ENCODE results near the gene APOBEC3F.
"Not testable (repeated sequence)": the region's sequence is repeated elsewhere in the genome, so short reads cannot be mapped to it uniquely, and the experiment has no call there.

APOBEC3F gene

GRCh38 chr22:39028281-39028680 is 12.4 kb upstream of the APOBEC3F start:
- no peak for DNase-seq

DNA sequence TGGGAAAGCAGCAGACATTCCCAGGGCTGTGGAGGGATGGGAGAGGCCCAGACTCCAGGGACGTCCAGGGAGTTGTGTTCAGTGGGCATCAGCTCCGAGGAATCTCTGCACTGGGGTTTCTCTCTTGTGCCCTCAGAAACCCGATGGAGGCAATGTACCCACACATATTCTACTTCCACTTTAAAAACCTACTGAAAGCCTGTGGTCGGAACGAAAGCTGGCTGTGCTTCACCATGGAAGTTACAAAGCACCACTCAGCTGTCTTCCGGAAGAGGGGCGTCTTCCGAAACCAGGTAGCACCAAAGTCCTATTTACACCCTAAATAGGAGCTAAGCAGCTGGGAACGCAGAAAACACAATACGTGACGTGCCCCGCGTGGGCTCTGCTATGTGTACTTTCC is 11.4 kb upstream of the APOBEC3F start:
- DNase-seq: no peak

- DNase-seq: no peak
Measured at GRCh38 chr22:39030705-39031104, 10.0 kb upstream of the APOBEC3F start.

DNA sequence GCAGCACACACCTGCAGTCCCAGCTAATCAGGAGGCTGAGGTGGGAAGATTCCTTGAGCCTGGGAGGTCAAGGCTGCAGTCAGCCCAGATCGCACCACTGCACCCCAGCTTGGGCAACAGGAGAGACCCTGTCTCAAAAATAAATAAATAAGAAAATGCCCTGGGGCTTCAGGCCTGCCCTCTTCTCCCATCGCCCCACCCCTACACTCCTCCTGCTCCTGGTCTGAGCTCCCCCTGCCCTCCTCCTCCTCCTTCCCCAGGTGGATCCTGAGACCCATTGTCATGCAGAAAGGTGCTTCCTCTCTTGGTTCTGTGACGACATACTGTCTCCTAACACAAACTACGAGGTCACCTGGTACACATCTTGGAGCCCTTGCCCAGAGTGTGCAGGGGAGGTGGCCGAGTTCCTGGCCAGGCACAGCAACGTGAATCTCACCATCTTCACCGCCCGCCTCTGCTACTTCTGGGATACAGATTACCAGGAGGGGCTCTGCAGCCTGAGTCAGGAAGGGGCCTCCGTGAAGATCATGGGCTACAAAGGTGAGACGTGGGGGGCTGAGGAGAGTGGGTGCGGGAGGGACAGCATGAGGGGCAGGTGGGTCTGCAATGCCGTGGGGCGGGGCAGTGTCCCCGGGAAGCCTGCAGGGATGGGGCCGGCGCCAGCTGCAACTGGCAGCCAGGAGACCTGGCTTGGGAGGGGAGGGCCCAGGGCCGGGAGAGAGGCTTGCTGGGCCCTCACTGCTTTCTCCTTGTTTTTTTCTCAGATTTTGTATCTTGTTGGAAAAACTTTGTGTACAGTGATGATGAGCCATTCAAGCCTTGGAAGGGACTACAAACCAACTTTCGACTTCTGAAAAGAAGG is 9.0 kb upstream of the APOBEC3F start:
- DNase-seq: not testable (repeated sequence)

- not testable (repeated sequence) for DNase-seq
Measured at GRCh38 chr22:39037071-39037470, 3.6 kb upstream of the APOBEC3F start.

- no peak for DNase-seq
Measured at GRCh38 chr22:39039306-39040126, 1.1 kb upstream of the APOBEC3F start.

GRCh38 chr22:39040155-39040537 is 518 bp upstream of the APOBEC3F start:
- DNase-seq: not testable (repeated sequence)

DNA sequence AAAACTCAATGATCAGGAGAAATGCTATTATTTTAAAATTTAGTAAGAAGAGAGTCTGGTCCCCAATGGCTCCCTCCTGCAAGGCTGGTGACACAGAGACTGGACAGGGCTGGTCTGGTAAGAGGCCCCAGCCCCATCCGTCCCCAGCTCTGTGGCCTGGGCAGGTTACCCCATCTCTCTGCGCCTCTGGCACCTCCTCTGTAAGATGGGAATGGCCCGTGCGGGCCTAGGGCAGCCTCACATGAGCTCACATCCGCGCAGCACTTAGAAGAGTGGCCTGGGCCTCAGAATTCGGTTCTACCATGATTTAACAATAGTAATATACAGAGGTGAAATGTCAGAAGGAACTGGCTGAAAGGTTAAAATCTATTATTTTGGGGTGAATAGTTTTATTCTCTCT is 1.2 kb downstream of the APOBEC3F start:
- DNase-seq: no peak

DNA sequence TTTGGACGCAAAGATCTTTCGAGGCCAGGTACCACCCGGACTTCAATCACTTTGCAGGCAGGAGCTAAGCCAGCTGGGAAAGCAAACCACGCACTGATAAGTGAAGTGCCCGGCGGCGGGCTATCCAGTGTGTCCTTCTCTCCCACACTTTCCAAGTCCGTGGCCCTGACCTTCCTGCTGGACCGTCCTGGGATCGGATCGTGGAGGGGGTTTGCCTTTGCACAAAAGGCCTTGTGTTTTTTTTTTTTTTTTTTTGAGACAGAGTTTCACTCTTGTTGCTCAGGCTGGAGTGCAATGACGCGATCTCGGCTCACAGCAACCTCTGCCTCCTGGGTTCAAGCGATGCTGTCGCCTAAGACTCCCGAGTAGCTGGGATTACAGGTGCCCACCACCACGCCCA is 2.4 kb downstream of the APOBEC3F start:
- not testable (repeated sequence) for DNase-seq

- not testable (repeated sequence) for DNase-seq
Measured at GRCh38 chr22:39045136-39045535, 4.5 kb downstream of the APOBEC3F start.

DNA sequence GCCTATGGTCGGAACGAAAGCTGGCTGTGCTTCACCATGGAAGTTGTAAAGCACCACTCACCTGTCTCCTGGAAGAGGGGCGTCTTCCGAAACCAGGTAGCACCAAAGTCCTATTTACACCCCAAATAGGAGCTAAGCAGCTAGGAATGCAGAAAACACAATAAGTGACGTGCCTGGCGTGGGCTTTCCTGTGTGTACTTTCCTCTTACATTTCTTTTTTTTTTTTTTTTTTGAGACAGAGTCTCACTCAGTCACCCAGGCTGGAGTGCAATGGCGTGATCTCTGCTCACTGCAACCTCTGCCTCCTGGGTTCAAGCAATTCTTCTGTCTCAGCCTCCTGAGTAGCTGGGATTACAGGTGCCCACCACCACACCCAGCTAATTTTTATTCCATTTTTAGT is 8.8 kb downstream of the APOBEC3F start:
- DNase-seq: not testable (repeated sequence)

- not testable (repeated sequence) for DNase-seq
Measured at GRCh38 chr22:39051844-39052495, 11.3 kb downstream of the APOBEC3F start.

- no peak for DNase-seq
Measured at GRCh38 chr22:39055658-39056057, 15.0 kb downstream of the APOBEC3F start.

DNA sequence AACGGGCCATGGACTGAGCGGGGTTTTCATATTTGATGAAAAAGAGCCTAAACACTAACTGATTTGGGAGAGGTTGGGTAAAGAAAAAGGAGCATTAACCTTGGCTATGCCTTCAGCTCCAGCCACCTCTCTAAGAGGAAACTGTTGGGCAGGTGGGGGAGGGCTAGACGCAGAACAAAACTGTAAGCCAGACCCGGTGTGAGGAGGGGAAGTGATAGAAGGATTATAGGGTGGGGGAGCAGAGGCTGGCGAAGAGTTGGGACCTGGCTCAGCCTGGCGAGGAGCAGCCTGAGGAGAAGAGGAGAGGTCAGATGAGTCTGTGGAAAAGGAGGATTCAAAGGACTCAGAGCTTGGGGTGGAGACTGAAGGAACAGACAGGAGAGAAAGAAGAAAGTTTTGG is 20.6 kb downstream of the APOBEC3F start:
- DNase-seq: not testable (repeated sequence)

DNA sequence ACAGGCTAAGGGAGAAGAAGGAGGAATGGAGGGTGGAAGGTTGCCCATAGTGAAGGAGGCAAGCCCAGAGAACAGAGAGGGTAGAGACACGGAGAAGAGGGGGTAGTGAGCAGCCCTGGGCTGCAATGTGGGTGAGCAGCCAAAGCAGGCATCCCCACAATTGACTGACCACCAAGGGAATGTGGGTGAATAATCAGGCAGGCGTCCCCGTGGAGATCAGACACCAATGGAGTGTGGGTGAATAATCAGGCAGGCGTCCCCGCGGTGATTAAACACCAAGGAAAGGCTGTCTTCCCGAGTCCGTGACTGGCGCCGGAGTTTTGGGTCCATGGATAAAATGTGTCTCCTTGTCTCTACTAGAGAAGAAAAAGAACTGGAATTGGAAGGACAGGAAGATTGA is 21.3 kb downstream of the APOBEC3F start:
- DNase-seq: not testable (repeated sequence)

- not testable (repeated sequence) for DNase-seq
Measured at GRCh38 chr22:39063904-39064303, 23.2 kb downstream of the APOBEC3F start.

DNA sequence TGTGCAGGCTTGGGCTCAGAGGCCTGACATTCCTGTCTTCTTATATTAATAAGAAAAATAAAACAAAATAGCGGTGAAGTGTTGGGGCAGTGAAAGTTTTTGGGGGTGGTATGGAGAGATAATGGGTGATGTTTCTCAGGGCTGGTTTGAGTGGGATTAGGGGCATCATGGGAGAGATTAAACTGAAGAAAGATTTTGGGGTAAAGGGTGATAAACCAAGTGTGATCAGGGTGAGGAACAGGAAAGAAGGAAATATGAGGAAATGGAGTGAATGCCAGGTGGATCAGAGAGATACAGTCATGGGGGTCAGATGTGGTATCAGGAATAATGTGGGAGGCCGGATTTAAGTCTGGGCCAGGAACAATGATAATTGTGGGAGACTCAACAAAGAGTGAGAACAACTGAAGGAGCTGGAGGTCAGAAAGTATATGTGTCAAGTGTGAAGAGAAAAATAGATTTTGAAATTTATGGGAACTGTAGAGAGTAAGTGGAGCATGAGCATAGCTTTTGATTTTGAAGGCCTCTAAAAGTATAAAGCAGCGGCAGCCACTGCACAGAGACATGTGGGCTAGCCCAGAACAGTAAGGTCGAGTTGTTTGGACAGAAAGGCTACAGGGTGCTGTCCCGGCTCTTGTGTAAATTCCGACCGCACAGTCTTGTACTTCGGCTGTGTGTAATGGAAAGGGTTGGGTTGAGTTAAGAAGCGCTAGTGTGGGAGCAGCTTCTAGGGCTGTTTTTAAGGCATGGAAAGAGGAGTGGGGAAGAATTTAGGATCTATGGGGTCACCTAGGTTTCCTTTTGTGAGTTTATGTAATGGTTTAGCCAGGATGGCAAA is 26.0 kb downstream of the APOBEC3F start:
- not testable (repeated sequence) for DNase-seq

GRCh38 chr22:39068033-39068785 is 27.5 kb downstream of the APOBEC3F start:
- no peak for DNase-seq

- no peak for DNase-seq
Measured at GRCh38 chr22:39070186-39070585, 29.5 kb downstream of the APOBEC3F start.

- DNase-seq: not testable (repeated sequence)
Measured at GRCh38 chr22:39072581-39072981, 31.9 kb downstream of the APOBEC3F start.

DNA sequence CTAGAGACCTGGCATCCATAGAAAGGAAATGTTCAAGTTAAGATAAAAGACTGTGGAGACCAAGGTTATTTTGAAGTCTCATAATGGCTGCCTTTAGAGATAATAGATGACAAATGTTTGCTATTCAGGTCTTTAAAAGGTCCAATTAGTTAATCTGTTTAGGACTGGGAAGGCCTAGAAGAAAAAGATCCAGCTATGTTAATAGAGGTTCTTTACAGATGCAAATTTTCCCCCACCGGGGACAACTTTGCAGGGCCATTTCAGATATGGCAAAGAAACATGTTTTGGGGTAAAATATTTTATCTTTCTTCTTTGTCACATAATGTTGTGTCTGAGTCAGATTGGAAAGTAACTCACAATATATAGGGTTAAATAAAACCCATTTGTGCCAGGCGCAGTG is 33.3 kb downstream of the APOBEC3F start:
- no peak for DNase-seq

All from activated CD4-positive, alpha-beta T cell treated with anti-CD3 and anti-CD28 coated beads, Interleukin-2, Interleukin-6, amounts not matched to agents 100 ng/mL and 50 ng/mL, durations not matched to agents 16 hours and 8 hours (primary cell).